AG04449 (cell line): ENCODE results near the gene IL7R.
"Not testable (repeated sequence)": the region's sequence is repeated elsewhere in the genome, so short reads cannot be mapped to it uniquely, and the experiment has no call there.

Experiments used
- CTCF ChIA-PET: fragments of 350-600 bp; formaldehyde crosslinking; extraction: SDS; loops from one replicate; lab custom pipeline; 2021; ENCODE audit warnings: antibody characterized with exemption; lab: Yijun Ruan, JAX
- POLR2A ChIA-PET: fragments of 400-600, 350-600 bp; formaldehyde crosslinking; extraction: SDS; loops from one replicate; lab custom pipeline; 2020; ENCODE audit warnings: antibody characterized with exemption, inconsistent platforms; lab: Yijun Ruan, JAX
- DNase-seq: peaks from one replicate; pipeline ENCODE4 v3.0.0-alpha.2; 2010; ENCODE audit warnings: low read depth, low spot score
- H3K4me3 ChIP-seq: 2 replicates; pipeline ENCODE4 v1.5.1; 2011; ENCODE audit warnings: low read depth, mild to moderate bottlenecking, control low read depth, low read length
- TF ChIP-seq, protein P1 (sequence below): IDR thresholded peaks from one replicate; pipeline ENCODE4 v1.5.1; 2011; ENCODE audit warnings: mild to moderate bottlenecking, moderate library complexity, low read length, control low read depth, inconsistent platforms; ENCODE audit not compliant: insufficient read depth; ENCODE audit errors: missing control alignments

Gene IL7R

DNA sequence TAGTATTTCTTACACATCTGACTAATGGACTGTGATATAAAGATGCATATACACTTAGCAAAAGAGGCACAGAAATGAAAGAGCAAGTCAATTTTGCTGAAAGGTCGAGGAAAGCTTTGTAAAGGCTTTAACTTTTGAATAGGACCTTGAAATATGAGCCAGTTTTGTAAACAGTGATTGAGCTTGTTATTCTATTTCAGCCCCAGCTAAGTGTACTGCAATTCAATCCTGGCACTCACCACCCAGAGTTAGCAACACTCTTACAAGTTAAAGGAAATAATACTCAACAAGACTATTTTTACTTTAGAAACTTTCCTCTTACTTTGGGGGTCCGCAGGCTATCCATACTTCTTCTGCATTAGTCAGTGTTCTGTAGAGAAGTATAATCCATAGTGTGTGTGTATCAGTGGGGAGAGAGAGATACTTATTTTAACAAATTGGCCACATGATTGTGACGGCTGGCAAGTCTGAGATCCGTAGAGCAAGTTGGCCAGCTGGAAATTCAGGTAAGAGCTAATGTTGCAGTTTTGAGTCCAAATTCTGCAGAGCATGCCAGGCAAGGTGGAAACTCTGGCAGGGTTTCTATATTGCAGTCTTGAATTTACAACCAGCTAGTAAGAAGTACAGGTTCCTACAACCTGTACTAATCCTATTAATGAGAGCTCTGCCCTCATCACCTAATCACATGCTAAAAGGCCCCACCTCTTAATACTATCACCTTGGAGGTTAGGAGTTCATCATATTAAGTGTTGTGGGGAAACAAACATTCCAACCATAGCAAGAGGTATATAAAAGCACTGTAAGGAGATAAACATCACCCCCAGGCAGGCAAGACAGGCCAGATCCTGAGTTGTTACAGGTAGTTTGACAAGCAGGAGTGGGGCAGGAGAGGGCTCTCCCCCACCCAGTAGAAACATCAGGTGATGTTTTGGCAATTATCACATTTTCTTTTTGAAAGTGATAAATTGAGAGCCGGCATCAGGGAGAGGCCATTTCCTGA is 33.6 kb downstream of the IL7R start:
- DNase-seq = no peak
- H3K4me3 ChIP-seq = no peak overlapping the region
- POLR2A ChIA-PET = no interaction called here
- CTCF ChIA-PET = no interaction called here
- TF ChIP-seq, protein P1, sequence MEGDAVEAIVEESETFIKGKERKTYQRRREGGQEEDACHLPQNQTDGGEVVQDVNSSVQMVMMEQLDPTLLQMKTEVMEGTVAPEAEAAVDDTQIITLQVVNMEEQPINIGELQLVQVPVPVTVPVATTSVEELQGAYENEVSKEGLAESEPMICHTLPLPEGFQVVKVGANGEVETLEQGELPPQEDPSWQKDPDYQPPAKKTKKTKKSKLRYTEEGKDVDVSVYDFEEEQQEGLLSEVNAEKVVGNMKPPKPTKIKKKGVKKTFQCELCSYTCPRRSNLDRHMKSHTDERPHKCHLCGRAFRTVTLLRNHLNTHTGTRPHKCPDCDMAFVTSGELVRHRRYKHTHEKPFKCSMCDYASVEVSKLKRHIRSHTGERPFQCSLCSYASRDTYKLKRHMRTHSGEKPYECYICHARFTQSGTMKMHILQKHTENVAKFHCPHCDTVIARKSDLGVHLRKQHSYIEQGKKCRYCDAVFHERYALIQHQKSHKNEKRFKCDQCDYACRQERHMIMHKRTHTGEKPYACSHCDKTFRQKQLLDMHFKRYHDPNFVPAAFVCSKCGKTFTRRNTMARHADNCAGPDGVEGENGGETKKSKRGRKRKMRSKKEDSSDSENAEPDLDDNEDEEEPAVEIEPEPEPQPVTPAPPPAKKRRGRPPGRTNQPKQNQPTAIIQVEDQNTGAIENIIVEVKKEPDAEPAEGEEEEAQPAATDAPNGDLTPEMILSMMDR = no peak

DNA sequence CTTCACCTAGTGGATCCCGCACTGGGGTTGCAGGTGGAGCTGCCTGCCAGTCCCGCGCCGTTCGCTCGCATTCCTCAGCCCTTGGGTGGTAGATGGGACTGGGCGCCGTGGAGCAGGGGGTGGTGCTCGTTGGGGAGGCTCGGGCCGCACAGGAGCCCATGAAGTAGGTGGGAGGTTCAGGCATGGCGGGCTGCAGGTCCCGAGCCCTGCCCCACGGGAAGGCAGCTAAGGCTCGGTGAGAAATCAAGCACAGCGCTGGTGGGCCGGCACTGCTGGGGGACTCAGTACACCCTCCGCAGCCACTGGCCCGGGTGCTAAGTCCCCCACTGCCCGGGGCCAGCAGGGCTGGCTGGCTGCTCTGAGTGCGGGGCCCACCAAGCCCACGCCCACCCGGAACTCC is 36.1 kb downstream of the IL7R start:
- H3K4me3 ChIP-seq, DNase-seq, POLR2A ChIA-PET: not testable (repeated sequence)
- CTCF ChIA-PET = interaction anchor here (1.4 kb wide), 1 partner anchor 8 kb away, joined by 3 read pairs; no protein-coding TSS in a partner anchor

DNA sequence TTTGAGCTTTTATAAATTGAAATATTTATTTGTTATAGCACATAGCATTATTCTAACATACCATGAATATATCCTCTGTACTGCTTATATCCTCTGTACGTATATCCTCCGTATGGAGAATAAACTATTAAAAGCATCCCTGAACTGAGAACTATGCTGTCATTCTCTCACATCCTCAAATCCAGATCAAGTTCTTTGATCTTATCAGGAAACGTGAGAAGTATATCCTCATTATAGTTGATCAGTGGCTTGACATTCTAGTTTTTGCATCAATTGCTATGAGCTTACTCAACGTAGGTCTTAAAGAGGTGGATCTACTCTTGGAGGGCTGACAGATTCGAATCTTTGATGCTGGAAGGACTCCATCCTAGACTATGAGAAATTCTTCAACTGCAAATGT is 37.4 kb downstream of the IL7R start:
- TF ChIP-seq, protein P1 = no peak
- no peak for DNase-seq
- ChIA-PET POLR2A (no interaction called here), CTCF (interaction anchor here (1.4 kb wide), 1 partner anchor 9 kb away, joined by 3 read pairs; no protein-coding TSS in a partner anchor)
- H3K4me3 ChIP-seq = no peak overlapping the region

DNA sequence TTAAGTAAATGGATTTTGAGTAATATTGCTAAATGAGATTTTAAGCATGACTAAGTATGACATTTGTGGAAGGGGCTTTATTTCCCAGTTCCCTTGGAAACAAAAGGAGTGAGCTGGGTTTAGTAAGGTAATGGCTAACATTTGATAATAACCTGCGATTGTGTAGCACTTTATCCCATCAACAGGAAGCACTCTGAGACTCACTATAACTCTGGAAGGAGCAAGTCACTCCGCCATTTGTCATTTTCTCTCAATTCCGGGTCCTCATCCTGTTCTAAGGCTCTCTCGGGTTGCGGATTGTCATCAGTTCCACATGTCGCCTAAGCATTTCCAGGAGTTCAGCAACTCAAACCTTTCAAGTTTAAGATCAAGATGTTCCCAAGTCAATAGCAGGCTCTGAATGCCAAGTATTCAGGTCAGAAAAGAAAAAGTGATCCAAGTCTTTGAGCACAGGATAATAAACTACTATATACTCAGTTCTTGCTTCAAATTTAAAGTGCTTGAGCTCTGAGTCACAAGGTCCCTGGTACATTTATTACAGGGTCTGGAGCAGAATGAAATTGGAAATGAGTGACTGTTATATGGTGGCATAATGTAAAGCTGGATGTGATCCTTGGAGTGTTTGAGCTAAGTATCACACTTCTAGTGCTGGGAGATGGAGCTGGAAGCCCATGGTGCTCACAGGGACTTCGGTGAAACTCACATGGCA is 42.4 kb downstream of the IL7R start:
- CTCF ChIA-PET = interaction anchor here (1.5 kb wide), 1 partner anchor 27 kb away, joined by 5 read pairs; no protein-coding TSS in a partner anchor
- no peak overlapping the region for H3K4me3 ChIP-seq
- TF ChIP-seq, protein P1 = no peak
- POLR2A ChIA-PET = no interaction called here
- no peak for DNase-seq

DNA sequence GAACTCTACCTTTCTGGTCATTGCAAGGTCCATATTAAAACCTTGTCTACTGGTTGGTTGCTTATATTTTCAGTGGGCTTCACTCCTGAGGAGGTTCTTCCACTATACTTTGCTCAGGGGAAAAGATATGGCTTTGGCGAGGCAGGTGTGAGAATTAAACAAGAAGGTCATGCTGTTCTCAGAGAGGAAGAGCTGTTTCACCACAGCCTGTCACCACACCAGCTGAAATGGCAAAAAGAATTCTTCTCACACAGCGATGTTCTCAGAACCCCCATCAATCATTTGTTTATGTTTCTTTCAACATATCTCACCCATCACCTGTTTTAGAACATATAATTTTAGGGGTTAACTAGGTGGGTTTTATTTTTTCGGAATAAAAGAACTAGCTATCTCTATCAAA is 43.1 kb downstream of the IL7R start:
- POLR2A ChIA-PET = no interaction called here
- DNase-seq = no peak
- CTCF ChIA-PET = no interaction called here
- no peak overlapping the region for H3K4me3 ChIP-seq
- TF ChIP-seq, protein P1 = no peak

DNA sequence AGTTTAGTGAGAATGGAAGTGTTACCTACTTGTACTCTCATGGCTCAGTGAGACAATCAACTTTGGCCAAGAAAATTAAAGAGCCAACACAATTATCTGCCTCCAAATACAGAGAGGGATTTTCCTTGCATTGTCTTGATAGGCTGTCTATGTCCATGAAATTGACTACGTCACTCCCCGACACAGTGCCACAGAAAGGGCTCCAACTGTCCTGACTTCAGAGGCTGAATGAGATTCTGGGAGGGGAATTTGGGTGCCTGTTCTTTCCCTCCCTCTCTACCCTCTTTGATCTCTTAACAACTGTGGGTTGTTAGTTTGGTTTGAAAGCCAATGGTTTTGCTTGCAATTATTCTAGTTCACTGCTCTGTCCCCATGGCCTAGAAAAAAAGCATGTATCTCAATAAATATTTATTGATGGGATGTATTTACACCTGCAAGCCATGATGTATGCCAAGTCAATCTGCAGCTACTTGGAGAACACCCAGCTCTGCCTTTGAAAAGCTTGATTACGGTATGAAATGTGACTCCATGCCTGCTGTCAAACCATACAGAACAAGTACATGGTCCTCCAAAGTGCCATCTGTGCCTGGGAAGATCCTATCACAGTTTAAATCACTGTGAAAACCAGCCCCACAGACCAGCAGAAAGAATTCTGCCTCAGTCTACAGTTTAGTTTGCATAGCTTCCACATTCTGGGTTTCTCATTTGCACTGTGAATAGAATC is 44.4 kb downstream of the IL7R start:
- no peak for DNase-seq
- CTCF ChIA-PET = interaction anchor here (0.8 to 1.3 kb wide), 3 partner anchors 25 to 283 kb away, joined by 3 to 4 read pairs (median 4); no protein-coding TSS in a partner anchor

More for the DNA sequence above, 44.4 kb downstream of the IL7R start:
- no peak overlapping the region for H3K4me3 ChIP-seq
- TF ChIP-seq, protein P1 = no peak
- POLR2A ChIA-PET = no interaction called here
